Tibial nerve (tissue), 4 donors: ENCODE measurements around the gene ITPK1.

Experiments
- EP300 ChIP-seq, 2 donors: sonication (generic); formaldehyde crosslinking; IDR thresholded peaks; one replicate each; pipeline ENCODE4 v1.6.1; 2017; ENCODE audit warnings: antibody characterized with exemption in 2 of 2, mild to moderate bottlenecking in 1 of 2
- POLR2A ChIP-seq, 2 donors: fragments of 450-650 bp; IDR thresholded peaks; one replicate each; pipeline ENCODE4 v1.6.1; 2017; ENCODE audit warnings: antibody characterized with exemption in 2 of 2, mild to moderate bottlenecking in 2 of 2, moderate library complexity in 2 of 2
- TF ChIP-seq, protein P1 (sequence below), 5 experiments: fragments of 200-600 bp in 3 of 5; fragments of 450-650 bp in 2 of 5; sonication (generic) in 3 of 5; IDR thresholded peaks; one replicate each; pipeline ENCODE4 v1.5.1; 2016 to 2019; ENCODE audit warnings: antibody characterized with exemption in 5 of 5, mild to moderate bottlenecking in 3 of 5, moderate library complexity in 2 of 5

DNA sequence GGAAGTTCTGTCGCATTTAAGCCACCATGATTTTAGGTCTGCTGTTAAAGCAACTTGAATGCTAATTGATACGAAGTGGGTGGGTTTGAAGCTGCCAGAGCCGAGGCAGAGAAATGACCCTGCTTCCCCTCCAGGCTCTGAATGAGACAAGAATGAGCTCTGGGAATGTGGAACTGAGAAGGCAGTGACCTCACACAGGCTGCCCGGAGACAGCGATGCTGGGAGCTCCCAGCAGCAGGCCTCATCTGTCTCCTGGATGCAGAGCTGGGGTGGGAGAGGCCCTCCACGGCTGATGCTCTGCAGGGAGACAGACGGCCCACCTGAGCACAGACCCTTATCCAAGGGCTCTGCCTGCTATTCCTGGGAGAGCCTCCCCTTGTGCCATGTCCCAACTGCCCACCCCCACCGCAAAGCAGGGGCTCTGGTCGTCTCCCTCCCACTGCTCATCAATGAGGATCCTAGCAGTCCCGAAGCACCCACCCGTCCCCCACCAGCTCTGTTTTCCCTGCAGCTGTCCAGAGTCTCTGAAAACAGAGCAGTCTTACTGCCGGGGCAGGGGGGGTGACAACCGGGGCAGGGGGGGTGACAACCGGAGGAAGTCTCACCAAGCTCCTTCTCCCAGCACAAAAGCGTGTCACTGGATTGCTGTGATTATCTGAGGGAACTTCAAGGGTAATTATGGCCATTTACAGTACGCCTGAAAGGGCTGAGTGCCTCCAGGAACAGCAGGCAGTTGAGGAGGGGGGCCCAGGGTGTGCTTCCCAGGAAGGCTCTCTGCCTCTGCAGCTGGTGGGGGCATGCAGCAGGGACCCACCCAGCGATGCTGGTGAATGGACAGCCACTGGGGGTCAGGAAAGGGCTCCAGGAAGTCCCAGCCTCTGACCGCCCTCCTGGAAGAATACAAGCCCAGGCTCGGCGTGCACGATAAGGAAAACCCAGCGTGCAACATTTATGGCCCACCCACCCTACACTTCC, 125.0 kb downstream of the ITPK1 start:
- TF ChIP-seq, protein P1, sequence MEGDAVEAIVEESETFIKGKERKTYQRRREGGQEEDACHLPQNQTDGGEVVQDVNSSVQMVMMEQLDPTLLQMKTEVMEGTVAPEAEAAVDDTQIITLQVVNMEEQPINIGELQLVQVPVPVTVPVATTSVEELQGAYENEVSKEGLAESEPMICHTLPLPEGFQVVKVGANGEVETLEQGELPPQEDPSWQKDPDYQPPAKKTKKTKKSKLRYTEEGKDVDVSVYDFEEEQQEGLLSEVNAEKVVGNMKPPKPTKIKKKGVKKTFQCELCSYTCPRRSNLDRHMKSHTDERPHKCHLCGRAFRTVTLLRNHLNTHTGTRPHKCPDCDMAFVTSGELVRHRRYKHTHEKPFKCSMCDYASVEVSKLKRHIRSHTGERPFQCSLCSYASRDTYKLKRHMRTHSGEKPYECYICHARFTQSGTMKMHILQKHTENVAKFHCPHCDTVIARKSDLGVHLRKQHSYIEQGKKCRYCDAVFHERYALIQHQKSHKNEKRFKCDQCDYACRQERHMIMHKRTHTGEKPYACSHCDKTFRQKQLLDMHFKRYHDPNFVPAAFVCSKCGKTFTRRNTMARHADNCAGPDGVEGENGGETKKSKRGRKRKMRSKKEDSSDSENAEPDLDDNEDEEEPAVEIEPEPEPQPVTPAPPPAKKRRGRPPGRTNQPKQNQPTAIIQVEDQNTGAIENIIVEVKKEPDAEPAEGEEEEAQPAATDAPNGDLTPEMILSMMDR (IDR thresholded peaks at IDR 0.05) = no peak
- TF ChIP-seq EP300 (IDR thresholded peaks at IDR 0.05) (no peak), POLR2A (IDR thresholded peaks at IDR 0.05) (no peak)
